HepG2 (cell line): Measurements from ENCODE around the gene SMAD7.

Experiments used
- CTCF ChIP-seq: sonication (generic); formaldehyde crosslinking; IDR thresholded peaks from 2 replicates; pipeline ENCODE4 v1.5.0; 2020; ENCODE audit warnings: mild to moderate bottlenecking, missing genetic modification reagents, moderate library complexity
- EZH2 ChIP-seq: conservative IDR thresholded peaks from 2 replicates; pipeline ENCODE4 v1.6.1; 2012; ENCODE audit warnings: mild to moderate bottlenecking, low read depth, low read length, moderate library complexity
- HMGA1 ChIP-seq: sonication (generic); formaldehyde crosslinking; conservative IDR thresholded peaks from 2 replicates; pipeline ENCODE4 v1.4.0; 2020; ENCODE audit warnings: missing genetic modification reagents
- JUN ChIP-seq: sonication (generic); formaldehyde crosslinking; IDR thresholded peaks from 2 replicates; pipeline ENCODE4 v1.4.0; 2020; ENCODE audit warnings: mild to moderate bottlenecking, missing genetic modification reagents
- MAX ChIP-seq: IDR thresholded peaks from 2 replicates; pipeline ENCODE4 v1.6.1; 2012; ENCODE audit warnings: inconsistent platforms
- MBD4 ChIP-seq: IDR thresholded peaks from 2 replicates; pipeline ENCODE4 v1.6.1; 2012; ENCODE audit warnings: low read length, inconsistent platforms, borderline replicate concordance
- POLR2A ChIP-seq, 2 experiments: IDR thresholded peaks; 2 replicates each; pipeline ENCODE4 v1.6.1; 2011; ENCODE audit warnings: low read depth in 2 of 2, low read length in 2 of 2, mild to moderate bottlenecking in 1 of 2, moderate library complexity in 1 of 2; ENCODE audit not compliant: insufficient read depth in 1 of 2
- POLR2AphosphoS5 ChIP-seq: IDR thresholded peaks from 2 replicates; pipeline ENCODE4 v1.6.1; 2012; ENCODE audit warnings: low read depth, low read length
- SSRP1 ChIP-seq: IDR thresholded peaks from 2 replicates; pipeline ENCODE4 v1.6.1; 2016; ENCODE audit warnings: control low read depth
- USF2 ChIP-seq, 2 experiments: sonication (generic) in 1 of 2; formaldehyde crosslinking in 1 of 2; IDR thresholded peaks; 2 replicates each; pipeline versions ENCODE4 v1.5.1 to v1.6.1; 2011 to 2020; ENCODE audit warnings: borderline replicate concordance in 1 of 2, low read depth in 1 of 2, low read length in 1 of 2, mild to moderate bottlenecking in 1 of 2, missing genetic modification reagents in 1 of 2, moderate library complexity in 1 of 2
- ZFP36 ChIP-seq: fragments of 150-350 bp; IDR thresholded peaks from 2 replicates; pipeline ENCODE4 v1.6.1; 2018; ENCODE audit warnings: borderline replicate concordance, low read length, low read depth; ENCODE audit not compliant: partially characterized antibody
- ZNF430 ChIP-seq: sonication (generic); formaldehyde crosslinking; IDR thresholded peaks from 2 replicates; pipeline ENCODE4 v1.9.0; 2021; ENCODE audit warnings: mild to moderate bottlenecking, missing genetic modification reagents

- TF ChIP-seq MBD4 = no peak
- TF ChIP-seq POLR2AphosphoS5 = no peak
- no peak for TF ChIP-seq MAX
- TF ChIP-seq CTCF (CRISPR knock-in tag) = no peak
- TF ChIP-seq USF2 (IDR thresholded peaks at IDR 0.05; ENCODE audit: low read depth, low read length) = no peak
- TF ChIP-seq USF2 (CRISPR knock-in tag; IDR thresholded peaks at IDR 0.05; ENCODE audit: borderline replicate concordance) = no peak
- no peak for TF ChIP-seq HMGA1 (CRISPR knock-in tag)
- TF ChIP-seq ZFP36 = no peak
- TF ChIP-seq POLR2A (IDR thresholded peaks at IDR 0.05; ENCODE audit: insufficient read depth in 1 of 2, low read depth in 2 of 2, low read length in 2 of 2) = no peak
- no peak for TF ChIP-seq ZNF430 (CRISPR knock-in tag)
- TF ChIP-seq SSRP1 (CRISPR knock-in tag) = no peak
- TF ChIP-seq EZH2 = no peak
- TF ChIP-seq JUN = no peak
Observed at GRCh38 chr18:48992791-48993555, 42.2 kb upstream of the SMAD7 start.
